ENCODE data around the gene KRTAP10-11.
"Not testable (repeated sequence)": the region's sequence is repeated elsewhere in the genome, so short reads cannot be mapped to it uniquely, and the experiment has no call there.

DNA sequence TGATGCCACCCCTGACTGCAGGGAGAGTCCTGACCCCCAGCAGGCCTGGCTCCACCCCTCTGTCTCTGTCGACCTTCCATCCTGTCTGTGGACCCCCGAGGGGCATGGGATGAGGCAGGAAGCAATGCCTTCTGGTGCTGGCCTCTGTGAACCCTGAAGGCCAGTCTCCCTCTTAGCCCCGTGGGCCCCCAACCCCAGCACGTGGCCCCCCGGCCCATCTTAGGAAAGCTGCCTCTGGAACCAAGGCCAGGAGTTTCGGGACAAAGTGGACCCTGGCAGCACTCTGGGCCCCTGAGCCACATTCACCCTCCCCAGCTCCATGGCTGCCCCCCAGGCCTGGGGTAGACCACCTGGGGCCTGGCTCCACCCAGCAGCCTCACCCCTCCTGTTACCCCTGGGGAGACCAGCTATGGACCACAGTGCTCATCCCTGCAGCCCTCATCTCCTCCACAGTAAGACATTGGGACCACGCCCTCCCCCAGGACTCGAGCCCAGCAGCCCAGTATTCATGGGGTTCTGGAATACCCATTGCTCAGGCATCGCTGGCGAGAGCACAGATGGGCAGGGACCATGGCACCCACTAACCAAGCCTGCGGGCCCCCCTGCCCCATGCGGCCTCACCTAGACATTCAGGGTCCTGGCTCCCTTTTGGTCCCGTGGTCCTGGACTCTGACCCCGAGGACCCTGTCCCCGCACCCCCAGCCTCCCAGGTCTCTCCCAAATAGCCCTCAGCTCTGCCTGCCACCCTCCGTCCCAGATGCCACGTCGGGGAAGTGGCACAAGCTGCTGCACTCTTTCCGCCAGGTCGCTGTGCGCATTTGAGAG, 7.5 kb upstream of the KRTAP10-11 start:
- TF ChIP-seq CTCF, POLR2A (IDR thresholded peaks at IDR 0.05): not testable (repeated sequence)
